GM12891 (cell line): ENCODE data around the gene TSPAN17.

Source experiments
- POLR2A ChIP-seq: IDR thresholded peaks from 2 replicates; pipeline ENCODE4 v1.6.1; 2011; ENCODE audit warnings: low read depth, low read length, control low read depth
- POLR2AphosphoS5 ChIP-seq: IDR thresholded peaks from 2 replicates; pipeline ENCODE4 v1.6.1; 2011; ENCODE audit warnings: low read depth, low read length, control low read depth
- SPI1 ChIP-seq: IDR thresholded peaks from 2 replicates; pipeline ENCODE4 v1.6.1; 2011; ENCODE audit warnings: low read depth, low read length, control low read depth

- no peak for TF ChIP-seq POLR2AphosphoS5
- TF ChIP-seq POLR2A: no peak
- no peak for TF ChIP-seq SPI1
Observed at GRCh38 chr5:176620333-176620981, 26.8 kb upstream of the TSPAN17 start.
